HUES64 (cell line): ENCODE results near the gene PRKAG2.

Source experiments
- H3K27ac ChIP-seq: 2 replicates; pipeline ENCODE4 v1.7.0; 2013; ENCODE audit warnings: low read depth, low read length, inconsistent platforms
- H3K27me3 ChIP-seq: 2 replicates; pipeline ENCODE4 v1.6.1; 2013; ENCODE audit warnings: mild to moderate bottlenecking, low read length; ENCODE audit not compliant: insufficient read depth
- H3K36me3 ChIP-seq: 2 replicates; pipeline ENCODE4 v1.6.1; 2013; ENCODE audit warnings: mild to moderate bottlenecking, low read length; ENCODE audit not compliant: insufficient read depth
- H3K4me1 ChIP-seq: 2 replicates; pipeline ENCODE4 v1.6.1; 2013; ENCODE audit warnings: mild to moderate bottlenecking, low read length, moderate library complexity; ENCODE audit not compliant: insufficient read depth
- H3K4me3 ChIP-seq: 2 replicates; pipeline ENCODE4 v1.5.1; 2013; ENCODE audit warnings: mild to moderate bottlenecking, low read length, moderate library complexity
- H3K9ac ChIP-seq: 2 replicates; pipeline ENCODE4 v1.6.1; 2013; ENCODE audit warnings: mild to moderate bottlenecking, low read depth, low read length
- H3K9me3 ChIP-seq: 2 replicates; pipeline ENCODE4 v1.6.1; 2013; ENCODE audit warnings: low read depth, low read length; ENCODE audit not compliant: insufficient read depth
- WGBS: fragments of 150-250, 120-280 bp; methylation state at CpG from one replicate; pipeline ENCODE4 v1.1.7; 2013; ENCODE audit warnings: missing lambda C conversion rate; 5-methylcytosine and 5-hydroxymethylcytosine counted together

The PRKAG2 gene

GRCh38 chr7:151647874-151648273 is 229.0 kb downstream of the PRKAG2 start:
- H3K4me3 ChIP-seq: no peak overlapping the region
- 92% methylated on average over 3 of the region's 3 CpGs for WGBS
- H3K4me1 ChIP-seq: no peaks in the 10 kb centered on the region
- H3K27ac ChIP-seq: no peak overlapping the region
- H3K9ac ChIP-seq: no peak overlapping the region
- no peaks in the 10 kb centered on the region for H3K36me3 ChIP-seq
- no peaks in the 10 kb centered on the region for H3K9me3 ChIP-seq
- H3K27me3 ChIP-seq: no peaks in the 10 kb centered on the region

- H3K4me3 ChIP-seq: no peak overlapping the region
- H3K36me3 ChIP-seq: no peaks in the 10 kb centered on the region
- H3K9me3 ChIP-seq: no peaks in the 10 kb centered on the region
- H3K4me1 ChIP-seq: no peaks in the 10 kb centered on the region
- no peak overlapping the region for H3K27ac ChIP-seq
- H3K27me3 ChIP-seq: no peaks in the 10 kb centered on the region
- H3K9ac ChIP-seq: no peak overlapping the region
- 83% methylated on average over 5 of the region's 5 CpGs for WGBS
Observed at GRCh38 chr7:151647006-151647405, 229.9 kb downstream of the PRKAG2 start.

GRCh38 chr7:151645311-151645710 is 231.6 kb downstream of the PRKAG2 start:
- Histone ChIP-seq H3K4me3 (no peak overlapping the region), H3K9ac (no peak overlapping the region), H3K9me3 (no peaks in the 10 kb centered on the region), H3K36me3 (no peaks in the 10 kb centered on the region), H3K27ac (no peak overlapping the region), H3K4me1 (peaks cover 6% of the 10 kb centered on the region; the same call in 1 of the 2 replicates), H3K27me3 (no peaks in the 10 kb centered on the region)
- WGBS: 98% methylated on average over 2 of the region's 2 CpGs

- H3K9ac ChIP-seq: no peak overlapping the region
- peaks cover 8% of the 10 kb centered on the region; the same call in 1 of the 2 replicates for H3K4me1 ChIP-seq
- H3K27ac ChIP-seq: no peak overlapping the region
- H3K9me3 ChIP-seq: no peaks in the 10 kb centered on the region
- no peaks in the 10 kb centered on the region for H3K36me3 ChIP-seq
- no peak overlapping the region for H3K4me3 ChIP-seq
- H3K27me3 ChIP-seq: no peaks in the 10 kb centered on the region
Observed at GRCh38 chr7:151644554-151644953, 232.4 kb downstream of the PRKAG2 start.

GRCh38 chr7:151642746-151643145 is 234.2 kb downstream of the PRKAG2 start:
- Histone ChIP-seq H3K4me1 (peaks cover 8% of the 10 kb centered on the region; the same call in 1 of the 2 replicates), H3K27ac (no peak overlapping the region), H3K4me3 (no peak overlapping the region), H3K9ac (no peak overlapping the region), H3K27me3 (no peaks in the 10 kb centered on the region), H3K36me3 (no peaks in the 10 kb centered on the region), H3K9me3 (no peaks in the 10 kb centered on the region)
- 94% methylated on average over 3 of the region's 3 CpGs for WGBS

- Histone ChIP-seq H3K4me3 (no peak overlapping the region), H3K9ac (no peak overlapping the region), H3K9me3 (no peaks in the 10 kb centered on the region), H3K27ac (no peak overlapping the region), H3K4me1 (peaks cover 8% of the 10 kb centered on the region; the same call in 1 of the 2 replicates), H3K36me3 (no peaks in the 10 kb centered on the region), H3K27me3 (no peaks in the 10 kb centered on the region)
- 99% methylated on average over 2 of the region's 2 CpGs for WGBS
Observed at GRCh38 chr7:151641587-151641986, 235.3 kb downstream of the PRKAG2 start.

GRCh38 chr7:151637781-151638261 is 239.1 kb downstream of the PRKAG2 start:
- Histone ChIP-seq H3K4me1 (peaks cover 8% of the 10 kb centered on the region; the same call in 1 of the 2 replicates), H3K4me3 (no peak overlapping the region), H3K9me3 (peaks cover 5% of the 10 kb centered on the region; the same call in 1 of the 2 replicates), H3K27me3 (no peaks in the 10 kb centered on the region), H3K9ac (no peak overlapping the region), H3K36me3 (no peaks in the 10 kb centered on the region), H3K27ac (no peak overlapping the region)
- WGBS: 76% methylated on average over 9 of the region's 9 CpGs

GRCh38 chr7:151634643-151635042 is 242.3 kb downstream of the PRKAG2 start:
- H3K4me3 ChIP-seq: no peak overlapping the region
- H3K9me3 ChIP-seq: peaks cover 5% of the 10 kb centered on the region; the same call in 1 of the 2 replicates
- no peak overlapping the region for H3K9ac ChIP-seq
- peaks cover 8% of the 10 kb centered on the region; the same call in 1 of the 2 replicates for H3K4me1 ChIP-seq
- H3K36me3 ChIP-seq: no peaks in the 10 kb centered on the region
- no peak overlapping the region for H3K27ac ChIP-seq
- H3K27me3 ChIP-seq: peaks cover 19% of the 10 kb centered on the region
- WGBS: 92% methylated on average over 1 of the region's 2 CpGs

GRCh38 chr7:151633516-151633812 is 243.5 kb downstream of the PRKAG2 start:
- no peaks in the 10 kb centered on the region for H3K36me3 ChIP-seq
- peaks cover 5% of the 10 kb centered on the region; the same call in 1 of the 2 replicates for H3K9me3 ChIP-seq
- no peak overlapping the region for H3K27ac ChIP-seq
- H3K4me3 ChIP-seq: no peak overlapping the region
- H3K27me3 ChIP-seq: peaks cover 30% of the 10 kb centered on the region
- H3K9ac ChIP-seq: no peak overlapping the region
- WGBS: 89% methylated on average over 1 of the region's 1 CpG
- peaks cover 17% of the 10 kb centered on the region for H3K4me1 ChIP-seq

GRCh38 chr7:151632750-151633515 is 244.0 kb downstream of the PRKAG2 start:
- 11% methylated on average over 25 of the region's 28 CpGs for WGBS
- peak overlapping the region; percentile 76 for H3K4me3 ChIP-seq

GRCh38 chr7:151631953-151632749 is 244.8 kb downstream of the PRKAG2 start:
- H3K9ac ChIP-seq: peak overlapping the region; percentile 36
- H3K4me1 ChIP-seq: peaks cover 17% of the 10 kb centered on the region
- peak overlapping the region; percentile 76 for H3K4me3 ChIP-seq
- peak overlapping the region; percentile 17; the same call in 1 of the 2 replicates for H3K27ac ChIP-seq
- H3K36me3 ChIP-seq: no peaks in the 10 kb centered on the region
- WGBS: under 1% methylated on average over 111 of the region's 111 CpGs
- peaks cover 5% of the 10 kb centered on the region; the same call in 1 of the 2 replicates for H3K9me3 ChIP-seq
- H3K27me3 ChIP-seq: peaks cover 30% of the 10 kb centered on the region

More at GRCh38 chr7:151632750-151633515, 244.0 kb downstream of the PRKAG2 start:
- Histone ChIP-seq H3K27ac (no peak overlapping the region), H3K9ac (peak overlapping the region; percentile 11; the same call in 1 of the 2 replicates), H3K27me3 (peaks cover 30% of the 10 kb centered on the region), H3K9me3 (peaks cover 5% of the 10 kb centered on the region; the same call in 1 of the 2 replicates), H3K36me3 (no peaks in the 10 kb centered on the region), H3K4me1 (peaks cover 17% of the 10 kb centered on the region)
